ENCODE measurements around the gene TIMM22.

The TIMM22 gene

GRCh38 chr17:1000597-1001461, 3.9 kb downstream of the TIMM22 start:
- Histone ChIP-seq H3K36me3 (peaks cover 58% of the 10 kb centered on the region), H3K4me1 (ENCODE audit: control insufficient read depth in 1 of 2, insufficient read depth in 1 of 2, low read depth in 1 of 2, low read length in 1 of 2) (peaks cover 15 to 16% of the 10 kb centered on the region in 2 experiments), H3K9me3 (no peaks in the 10 kb centered on the region), H3K27me3 (no peaks in the 10 kb centered on the region), H3K27ac (no peak overlapping the region), H3K4me3 (ENCODE audit: low read depth in 1 of 2, low read length in 1 of 2) (no peak overlapping the region)
- no peak for TF ChIP-seq CTCF (IDR thresholded peaks at IDR 0.05)

GRCh38 chr17:1001640-1002411, 4.9 kb downstream of the TIMM22 start:
- H3K4me3 ChIP-seq (ENCODE audit: low read depth in 1 of 2, low read length in 1 of 2) = no peak overlapping the region
- no peaks in the 10 kb centered on the region for H3K9me3 ChIP-seq
- H3K27me3 ChIP-seq = no peaks in the 10 kb centered on the region
- no peak for TF ChIP-seq CTCF (IDR thresholded peaks at IDR 0.05)
- H3K27ac ChIP-seq = no peak overlapping the region
- peaks cover 66% of the 10 kb centered on the region for H3K36me3 ChIP-seq
- H3K4me1 ChIP-seq (ENCODE audit: control insufficient read depth in 1 of 2, insufficient read depth in 1 of 2, low read depth in 1 of 2, low read length in 1 of 2) = peaks cover 11% of the 10 kb centered on the region in 2 experiments

GRCh38 chr17:1002412-1002753, 5.5 kb downstream of the TIMM22 start:
- Histone ChIP-seq H3K4me1 (ENCODE audit: control insufficient read depth in 1 of 2, insufficient read depth in 1 of 2, low read depth in 1 of 2, low read length in 1 of 2) (peaks cover 8 to 9% of the 10 kb centered on the region in 2 experiments), H3K4me3 (ENCODE audit: low read depth in 1 of 2, low read length in 1 of 2) (no peak overlapping the region)
- TF ChIP-seq CTCF (IDR thresholded peaks at IDR 0.05) = no peak

GRCh38 chr17:1002771-1003555, 6.0 kb downstream of the TIMM22 start:
- peaks cover 3% of the 10 kb centered on the region in 2 experiments for H3K4me1 ChIP-seq (ENCODE audit: control insufficient read depth in 1 of 2, insufficient read depth in 1 of 2, low read depth in 1 of 2, low read length in 1 of 2)
- no peaks in the 10 kb centered on the region for H3K27me3 ChIP-seq
- H3K4me3 ChIP-seq (ENCODE audit: low read depth in 1 of 2, low read length in 1 of 2) = no peak overlapping the region
- H3K36me3 ChIP-seq = peaks cover 78% of the 10 kb centered on the region
- no peaks in the 10 kb centered on the region for H3K9me3 ChIP-seq
- no peak for TF ChIP-seq CTCF (IDR thresholded peaks at IDR 0.05)
- peak overlapping the region; percentile 2 for H3K27ac ChIP-seq

More at GRCh38 chr17:1002412-1002753, 5.5 kb downstream of the TIMM22 start:
- no peaks in the 10 kb centered on the region for H3K9me3 ChIP-seq
- H3K27ac ChIP-seq = peak overlapping the region; percentile 2
- peaks cover 72% of the 10 kb centered on the region for H3K36me3 ChIP-seq
- H3K27me3 ChIP-seq = no peaks in the 10 kb centered on the region

- H3K27me3 ChIP-seq = no peaks in the 10 kb centered on the region
- H3K36me3 ChIP-seq = peaks cover 84% of the 10 kb centered on the region
- no peak overlapping the region for H3K4me3 ChIP-seq (ENCODE audit: low read depth in 1 of 2, low read length in 1 of 2)
- no peaks in the 10 kb centered on the region for H3K9me3 ChIP-seq
- no peak for TF ChIP-seq CTCF (IDR thresholded peaks at IDR 0.05)
- no peaks in the 10 kb centered on the region for H3K4me1 ChIP-seq (ENCODE audit: control insufficient read depth in 1 of 2, insufficient read depth in 1 of 2, low read depth in 1 of 2, low read length in 1 of 2)
- no peak overlapping the region for H3K27ac ChIP-seq
These were observed 6.7 kb downstream of the TIMM22 start for GRCh38 chr17:1003633-1003971.
